K562 (cell line): ENCODE data around the gene SP100. TPM values are rescaled to one million over a fixed set of nuclear protein-coding genes. Genes with fewer than 3 reads are reported as not detected.
A peak's percentile ranks its signal among the peaks of the same experiment; 100 is the strongest.

Experiments
- ASH1L ChIP-seq: fragments of 450-650 bp; IDR thresholded peaks from 2 replicates; pipeline ENCODE4 v1.6.1; 2018; ENCODE audit warnings: borderline replicate concordance, mild to moderate bottlenecking, low read depth; ENCODE audit not compliant: partially characterized antibody
- MTF1 ChIP-seq: fragments of 250-450 bp; sonication (Bioruptor Pico); IDR thresholded peaks from 2 replicates; pipeline ENCODE4 v1.9.0; 2021; ENCODE audit warnings: moderate library complexity, mild to moderate bottlenecking, inconsistent platforms, borderline replicate concordance
- MXI1 ChIP-seq: IDR thresholded peaks from 2 replicates; pipeline ENCODE4 v1.6.1; 2011; ENCODE audit warnings: low read depth, mild to moderate bottlenecking, improper control_type of control experiment, low read length
- TRIM28 ChIP-seq: fragments of 450-650 bp; IDR thresholded peaks from 2 replicates; pipeline ENCODE4 v1.6.1; 2017
- ZKSCAN3 ChIP-seq: fragments of 250-450 bp; sonication (Bioruptor Pico); IDR thresholded peaks from 2 replicates; pipeline ENCODE4 v1.4.0; 2020
- ZNF12 ChIP-seq: sonication (generic); formaldehyde crosslinking; IDR thresholded peaks from 2 replicates; pipeline ENCODE4 v1.4.0; 2020; ENCODE audit warnings: mild to moderate bottlenecking, missing genetic modification reagents
- polyA plus RNA-seq, 8 experiments: library from polyadenylated mRNA; depleted of rRNA in 4 of 8; stranded (reverse) in 5 of 8; unstranded in 3 of 8; fragments of >200 nt; fragmentation: Nextera tagmentation in 2 of 8; fragmentation: Illumina TruSeq in 1 of 8; extraction: Ambion mirVana in 2 of 8; extraction: Trizol in 1 of 8; gene quantifications; 2 replicates each; pipeline versions ENCODE4 v1.2.1 to v1.2.3, GENCODE V29; 2011 to 2014; ENCODE audit warnings: inconsistent platforms in 1 of 8, missing spikeins in 1 of 8
- total RNA-seq, 7 experiments: library from RNA; depleted of rRNA in 6 of 7; stranded (reverse); fragments of >200 nt in 6 of 7; fragmentation: Illumina TruSeq in 2 of 7; extraction: Trizol in 2 of 7; gene quantifications; 2 replicates each; pipeline versions ENCODE4 v1.2.1 to v1.2.3, GENCODE V29; 2011 to 2021; ENCODE audit warnings: low replicate concordance in 1 of 7
- TF ChIP-seq, protein P1 (sequence below): fragments of 450-650 bp; IDR thresholded peaks from 2 replicates; pipeline ENCODE4 v1.6.1; 2016; ENCODE audit warnings: mild to moderate bottlenecking, moderate library complexity
- TF ChIP-seq, protein P2 (sequence below): sonication (generic); formaldehyde crosslinking; IDR thresholded peaks from 2 replicates; pipeline ENCODE4 v1.9.0; 2022; ENCODE audit warnings: mild to moderate bottlenecking, missing genetic modification reagents
- TF ChIP-seq, protein P3 (sequence below): fragments of 450-650 bp; IDR thresholded peaks from 2 replicates; pipeline ENCODE4 v1.6.1; 2017; ENCODE audit warnings: mild to moderate bottlenecking, moderate library complexity
- TF ChIP-seq, protein P4 (sequence below): fragments of 450-650 bp; formaldehyde crosslinking; IDR thresholded peaks from 2 replicates; pipeline ENCODE4 v1.4.0; 2022; ENCODE audit warnings: missing genetic modification characterization

Gene SP100
- total and polyA plus RNA-seq, 9 of the 15 experiments (the other 6 are each of a cell fraction or from before 2014, with no cell fraction given), result 19.2 to 39.2 (median 34.6) TPM

DNA sequence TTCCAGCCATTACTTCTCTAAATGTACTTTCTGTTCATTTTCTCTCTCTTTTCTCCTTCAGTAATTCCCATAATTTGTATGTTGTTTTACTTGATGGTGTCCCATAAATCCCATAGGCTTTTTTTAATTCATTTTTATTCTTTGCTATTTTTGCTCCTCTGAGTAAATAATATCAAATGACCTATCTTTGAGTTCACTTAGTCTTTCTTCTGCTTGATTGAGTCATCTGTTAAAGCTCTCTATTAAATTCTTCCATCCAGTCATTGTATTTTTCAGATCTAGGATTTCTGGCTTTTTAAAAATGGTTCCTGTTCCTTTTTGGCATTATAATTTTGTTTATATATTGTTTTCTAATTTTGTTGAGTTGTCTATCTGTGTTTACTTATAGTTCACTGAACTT lies 13.5 kb downstream of the SP100 start (continued):
- TF ChIP-seq, protein P1, sequence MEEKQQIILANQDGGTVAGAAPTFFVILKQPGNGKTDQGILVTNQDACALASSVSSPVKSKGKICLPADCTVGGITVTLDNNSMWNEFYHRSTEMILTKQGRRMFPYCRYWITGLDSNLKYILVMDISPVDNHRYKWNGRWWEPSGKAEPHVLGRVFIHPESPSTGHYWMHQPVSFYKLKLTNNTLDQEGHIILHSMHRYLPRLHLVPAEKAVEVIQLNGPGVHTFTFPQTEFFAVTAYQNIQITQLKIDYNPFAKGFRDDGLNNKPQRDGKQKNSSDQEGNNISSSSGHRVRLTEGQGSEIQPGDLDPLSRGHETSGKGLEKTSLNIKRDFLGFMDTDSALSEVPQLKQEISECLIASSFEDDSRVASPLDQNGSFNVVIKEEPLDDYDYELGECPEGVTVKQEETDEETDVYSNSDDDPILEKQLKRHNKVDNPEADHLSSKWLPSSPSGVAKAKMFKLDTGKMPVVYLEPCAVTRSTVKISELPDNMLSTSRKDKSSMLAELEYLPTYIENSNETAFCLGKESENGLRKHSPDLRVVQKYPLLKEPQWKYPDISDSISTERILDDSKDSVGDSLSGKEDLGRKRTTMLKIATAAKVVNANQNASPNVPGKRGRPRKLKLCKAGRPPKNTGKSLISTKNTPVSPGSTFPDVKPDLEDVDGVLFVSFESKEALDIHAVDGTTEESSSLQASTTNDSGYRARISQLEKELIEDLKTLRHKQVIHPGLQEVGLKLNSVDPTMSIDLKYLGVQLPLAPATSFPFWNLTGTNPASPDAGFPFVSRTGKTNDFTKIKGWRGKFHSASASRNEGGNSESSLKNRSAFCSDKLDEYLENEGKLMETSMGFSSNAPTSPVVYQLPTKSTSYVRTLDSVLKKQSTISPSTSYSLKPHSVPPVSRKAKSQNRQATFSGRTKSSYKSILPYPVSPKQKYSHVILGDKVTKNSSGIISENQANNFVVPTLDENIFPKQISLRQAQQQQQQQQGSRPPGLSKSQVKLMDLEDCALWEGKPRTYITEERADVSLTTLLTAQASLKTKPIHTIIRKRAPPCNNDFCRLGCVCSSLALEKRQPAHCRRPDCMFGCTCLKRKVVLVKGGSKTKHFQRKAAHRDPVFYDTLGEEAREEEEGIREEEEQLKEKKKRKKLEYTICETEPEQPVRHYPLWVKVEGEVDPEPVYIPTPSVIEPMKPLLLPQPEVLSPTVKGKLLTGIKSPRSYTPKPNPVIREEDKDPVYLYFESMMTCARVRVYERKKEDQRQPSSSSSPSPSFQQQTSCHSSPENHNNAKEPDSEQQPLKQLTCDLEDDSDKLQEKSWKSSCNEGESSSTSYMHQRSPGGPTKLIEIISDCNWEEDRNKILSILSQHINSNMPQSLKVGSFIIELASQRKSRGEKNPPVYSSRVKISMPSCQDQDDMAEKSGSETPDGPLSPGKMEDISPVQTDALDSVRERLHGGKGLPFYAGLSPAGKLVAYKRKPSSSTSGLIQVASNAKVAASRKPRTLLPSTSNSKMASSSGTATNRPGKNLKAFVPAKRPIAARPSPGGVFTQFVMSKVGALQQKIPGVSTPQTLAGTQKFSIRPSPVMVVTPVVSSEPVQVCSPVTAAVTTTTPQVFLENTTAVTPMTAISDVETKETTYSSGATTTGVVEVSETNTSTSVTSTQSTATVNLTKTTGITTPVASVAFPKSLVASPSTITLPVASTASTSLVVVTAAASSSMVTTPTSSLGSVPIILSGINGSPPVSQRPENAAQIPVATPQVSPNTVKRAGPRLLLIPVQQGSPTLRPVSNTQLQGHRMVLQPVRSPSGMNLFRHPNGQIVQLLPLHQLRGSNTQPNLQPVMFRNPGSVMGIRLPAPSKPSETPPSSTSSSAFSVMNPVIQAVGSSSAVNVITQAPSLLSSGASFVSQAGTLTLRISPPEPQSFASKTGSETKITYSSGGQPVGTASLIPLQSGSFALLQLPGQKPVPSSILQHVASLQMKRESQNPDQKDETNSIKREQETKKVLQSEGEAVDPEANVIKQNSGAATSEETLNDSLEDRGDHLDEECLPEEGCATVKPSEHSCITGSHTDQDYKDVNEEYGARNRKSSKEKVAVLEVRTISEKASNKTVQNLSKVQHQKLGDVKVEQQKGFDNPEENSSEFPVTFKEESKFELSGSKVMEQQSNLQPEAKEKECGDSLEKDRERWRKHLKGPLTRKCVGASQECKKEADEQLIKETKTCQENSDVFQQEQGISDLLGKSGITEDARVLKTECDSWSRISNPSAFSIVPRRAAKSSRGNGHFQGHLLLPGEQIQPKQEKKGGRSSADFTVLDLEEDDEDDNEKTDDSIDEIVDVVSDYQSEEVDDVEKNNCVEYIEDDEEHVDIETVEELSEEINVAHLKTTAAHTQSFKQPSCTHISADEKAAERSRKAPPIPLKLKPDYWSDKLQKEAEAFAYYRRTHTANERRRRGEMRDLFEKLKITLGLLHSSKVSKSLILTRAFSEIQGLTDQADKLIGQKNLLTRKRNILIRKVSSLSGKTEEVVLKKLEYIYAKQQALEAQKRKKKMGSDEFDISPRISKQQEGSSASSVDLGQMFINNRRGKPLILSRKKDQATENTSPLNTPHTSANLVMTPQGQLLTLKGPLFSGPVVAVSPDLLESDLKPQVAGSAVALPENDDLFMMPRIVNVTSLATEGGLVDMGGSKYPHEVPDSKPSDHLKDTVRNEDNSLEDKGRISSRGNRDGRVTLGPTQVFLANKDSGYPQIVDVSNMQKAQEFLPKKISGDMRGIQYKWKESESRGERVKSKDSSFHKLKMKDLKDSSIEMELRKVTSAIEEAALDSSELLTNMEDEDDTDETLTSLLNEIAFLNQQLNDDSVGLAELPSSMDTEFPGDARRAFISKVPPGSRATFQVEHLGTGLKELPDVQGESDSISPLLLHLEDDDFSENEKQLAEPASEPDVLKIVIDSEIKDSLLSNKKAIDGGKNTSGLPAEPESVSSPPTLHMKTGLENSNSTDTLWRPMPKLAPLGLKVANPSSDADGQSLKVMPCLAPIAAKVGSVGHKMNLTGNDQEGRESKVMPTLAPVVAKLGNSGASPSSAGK, result no peak
- TF ChIP-seq ASH1L (no peak), MTF1 (CRISPR knock-in tag) (no peak), ZNF12 (no peak), TRIM28 (peak; percentile 38; the same call in 1 of the 2 replicates), ZKSCAN3 (no peak), MXI1 (no peak)
- TF ChIP-seq, protein P2, sequence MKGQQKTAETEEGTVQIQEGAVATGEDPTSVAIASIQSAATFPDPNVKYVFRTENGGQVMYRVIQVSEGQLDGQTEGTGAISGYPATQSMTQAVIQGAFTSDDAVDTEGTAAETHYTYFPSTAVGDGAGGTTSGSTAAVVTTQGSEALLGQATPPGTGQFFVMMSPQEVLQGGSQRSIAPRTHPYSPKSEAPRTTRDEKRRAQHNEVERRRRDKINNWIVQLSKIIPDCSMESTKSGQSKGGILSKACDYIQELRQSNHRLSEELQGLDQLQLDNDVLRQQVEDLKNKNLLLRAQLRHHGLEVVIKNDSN (CRISPR knock-in tag), result no peak
- TF ChIP-seq, protein P3, sequence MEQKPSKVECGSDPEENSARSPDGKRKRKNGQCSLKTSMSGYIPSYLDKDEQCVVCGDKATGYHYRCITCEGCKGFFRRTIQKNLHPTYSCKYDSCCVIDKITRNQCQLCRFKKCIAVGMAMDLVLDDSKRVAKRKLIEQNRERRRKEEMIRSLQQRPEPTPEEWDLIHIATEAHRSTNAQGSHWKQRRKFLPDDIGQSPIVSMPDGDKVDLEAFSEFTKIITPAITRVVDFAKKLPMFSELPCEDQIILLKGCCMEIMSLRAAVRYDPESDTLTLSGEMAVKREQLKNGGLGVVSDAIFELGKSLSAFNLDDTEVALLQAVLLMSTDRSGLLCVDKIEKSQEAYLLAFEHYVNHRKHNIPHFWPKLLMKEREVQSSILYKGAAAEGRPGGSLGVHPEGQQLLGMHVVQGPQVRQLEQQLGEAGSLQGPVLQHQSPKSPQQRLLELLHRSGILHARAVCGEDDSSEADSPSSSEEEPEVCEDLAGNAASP, result no peak
- TF ChIP-seq, protein P4, sequence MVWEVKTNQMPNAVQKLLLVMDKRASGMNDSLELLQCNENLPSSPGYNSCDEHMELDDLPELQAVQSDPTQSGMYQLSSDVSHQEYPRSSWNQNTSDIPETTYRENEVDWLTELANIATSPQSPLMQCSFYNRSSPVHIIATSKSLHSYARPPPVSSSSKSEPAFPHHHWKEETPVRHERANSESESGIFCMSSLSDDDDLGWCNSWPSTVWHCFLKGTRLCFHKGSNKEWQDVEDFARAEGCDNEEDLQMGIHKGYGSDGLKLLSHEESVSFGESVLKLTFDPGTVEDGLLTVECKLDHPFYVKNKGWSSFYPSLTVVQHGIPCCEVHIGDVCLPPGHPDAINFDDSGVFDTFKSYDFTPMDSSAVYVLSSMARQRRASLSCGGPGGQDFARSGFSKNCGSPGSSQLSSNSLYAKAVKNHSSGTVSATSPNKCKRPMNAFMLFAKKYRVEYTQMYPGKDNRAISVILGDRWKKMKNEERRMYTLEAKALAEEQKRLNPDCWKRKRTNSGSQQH (CRISPR knock-in tag), result no peak
